Activated CD8-positive, alpha-beta memory T cell treated with anti-CD3 and anti-CD28 coated beads, Interleukin-2, amount 50 U/mL, for 24 hours (primary cell): Measurements from ENCODE around the gene QSOX2.

Experiments
- DNase-seq: peaks from one replicate; pipeline ENCODE4 v3.0.0-alpha.2; 2020; ENCODE audit errors: extremely low read depth

QSOX2 gene

DNA sequence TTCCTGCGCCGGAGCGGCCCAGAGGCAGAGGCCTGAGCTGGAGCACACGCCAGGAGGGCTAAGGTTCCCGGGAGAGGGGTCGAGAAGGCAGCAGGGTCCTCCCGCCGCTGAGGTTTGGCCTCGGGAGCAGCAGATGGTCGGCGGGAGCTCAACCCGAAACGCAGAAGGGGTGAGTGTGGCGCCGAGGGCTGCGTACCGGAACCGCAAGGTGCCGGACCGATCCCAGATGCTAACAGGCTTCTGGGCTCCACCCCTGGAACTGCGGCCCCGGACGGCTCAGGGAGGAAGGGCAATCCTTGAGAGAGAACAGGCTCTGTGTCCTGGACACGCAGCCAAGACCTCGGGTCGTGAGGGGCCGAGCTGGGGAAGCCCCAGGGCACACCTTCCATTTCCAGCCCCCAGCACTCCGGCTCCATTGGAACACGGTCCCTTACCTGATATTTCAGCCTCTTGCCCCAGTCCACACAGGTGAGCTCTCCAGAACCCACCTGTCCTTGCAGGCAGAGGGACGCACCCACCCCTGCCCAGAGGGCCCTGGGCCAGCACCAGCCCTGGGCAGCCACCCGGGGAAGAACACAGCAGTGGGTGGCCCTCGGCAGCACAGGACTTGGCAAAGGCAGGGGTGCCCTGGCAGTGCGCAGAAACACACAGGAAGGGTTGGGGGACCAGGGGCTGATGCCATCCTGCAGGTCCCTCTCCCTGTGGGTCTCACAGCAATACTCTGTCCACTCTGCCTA is 42.0 kb downstream of the QSOX2 start:
- no peak for DNase-seq

DNA sequence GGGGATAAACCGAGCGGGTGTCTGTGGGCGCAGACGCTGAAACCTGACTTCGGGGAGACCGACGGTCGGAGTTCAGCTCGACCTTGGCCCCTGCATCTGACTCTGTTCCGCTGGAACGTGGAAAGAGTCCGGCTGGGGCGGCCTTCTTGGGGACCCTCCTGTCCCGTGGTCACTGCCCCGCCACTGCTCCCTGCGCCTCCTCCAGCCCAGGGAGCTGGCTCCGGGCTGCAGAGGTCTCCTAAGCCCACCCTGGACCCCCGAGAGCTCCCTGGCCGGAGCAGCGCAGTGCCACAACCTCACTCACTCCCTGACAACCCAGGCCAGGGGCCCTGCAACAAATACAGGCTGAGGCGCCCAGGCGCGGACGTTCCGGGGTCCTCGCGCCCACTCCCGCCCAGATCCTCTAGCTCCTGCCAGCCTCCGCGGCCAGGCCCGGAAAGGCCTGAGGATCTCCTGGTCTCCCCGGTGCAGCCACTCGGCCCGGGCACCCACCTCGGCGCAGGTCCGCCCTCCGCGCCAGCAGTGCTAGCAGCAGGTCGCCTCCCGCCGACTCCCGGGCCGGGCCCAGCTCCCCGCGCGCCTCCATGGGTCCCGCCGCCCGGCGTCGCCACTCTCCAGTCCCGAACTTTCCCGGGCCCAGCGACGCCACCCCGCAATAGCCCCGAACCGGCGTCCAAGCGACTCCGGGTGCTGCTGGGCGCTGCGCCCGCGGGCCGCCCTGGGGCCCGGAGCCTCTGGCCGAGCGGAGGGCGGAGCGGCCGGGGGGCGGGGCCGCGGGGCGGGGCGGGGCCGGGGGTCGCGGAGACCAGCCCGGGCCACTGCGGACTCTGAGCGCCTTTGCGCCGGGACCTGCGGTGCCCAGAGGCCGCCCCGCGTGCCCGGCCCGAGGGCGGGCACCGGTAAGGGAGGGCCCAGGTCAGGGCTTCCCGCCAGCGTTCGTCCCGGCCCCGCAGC is 42.9 kb downstream of the QSOX2 start:
- no peak for DNase-seq

DNA sequence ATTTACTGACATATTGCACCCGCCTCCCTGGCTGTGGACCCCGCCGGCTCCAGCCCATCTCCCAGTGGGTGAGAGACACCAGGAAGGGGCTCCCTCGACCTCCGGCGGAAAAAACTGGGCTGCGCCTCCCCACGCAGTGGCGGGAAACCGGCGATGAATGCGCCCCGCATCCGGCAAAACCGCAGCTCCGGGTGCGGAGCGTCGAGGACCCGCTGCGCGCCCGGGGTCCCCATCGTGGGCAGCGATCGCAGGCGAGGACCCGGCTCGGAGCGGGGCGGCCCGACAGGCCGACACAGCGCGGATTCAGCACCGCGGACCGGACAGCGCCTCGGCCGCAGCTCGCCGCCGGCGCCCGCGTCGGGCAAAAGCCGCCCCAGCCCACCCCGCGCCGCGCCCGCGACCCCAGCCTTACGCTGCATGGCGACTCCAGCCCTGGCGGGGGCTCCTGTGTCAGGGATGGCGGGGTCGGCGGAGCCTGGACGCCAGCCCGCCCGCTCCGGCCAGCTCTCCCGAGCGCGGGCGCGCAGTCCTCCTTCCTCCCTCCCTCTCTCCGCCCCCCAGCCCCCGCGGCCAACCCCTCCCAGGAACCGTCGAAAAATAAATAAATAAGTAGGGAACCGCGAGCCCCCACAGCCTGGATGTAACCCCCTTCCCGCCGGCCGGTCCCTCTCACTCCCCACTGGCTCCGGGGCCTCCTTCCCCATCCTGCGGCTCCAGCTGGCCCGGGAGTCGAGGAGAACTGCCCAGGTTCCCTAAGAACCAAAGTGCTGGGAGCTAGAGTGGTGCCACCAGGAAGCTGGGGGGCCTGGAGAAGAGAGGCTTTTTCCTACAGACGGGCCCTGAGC is 43.8 kb downstream of the QSOX2 start:
- DNase-seq, result no peak

DNA sequence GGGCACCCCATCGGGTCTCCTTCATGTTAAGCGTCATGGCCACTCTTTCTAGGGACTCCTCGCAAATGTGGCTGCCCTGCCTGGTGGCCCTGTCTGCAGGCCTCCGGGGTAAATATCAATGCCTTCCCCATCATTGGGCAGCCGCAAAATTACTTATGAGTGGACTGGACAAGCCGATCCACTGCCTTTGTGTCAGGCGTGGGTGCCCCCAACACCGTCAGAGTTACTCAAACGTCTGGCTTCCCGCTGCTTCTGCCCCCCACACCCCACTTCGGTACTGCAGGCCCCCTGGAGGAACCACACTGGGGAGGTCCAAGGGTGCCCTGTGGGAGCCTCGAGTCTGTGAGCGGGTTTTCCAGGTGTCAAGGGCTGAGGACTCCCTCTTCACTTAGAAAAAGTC is 44.4 kb downstream of the QSOX2 start:
- DNase-seq, result no peak

DNA sequence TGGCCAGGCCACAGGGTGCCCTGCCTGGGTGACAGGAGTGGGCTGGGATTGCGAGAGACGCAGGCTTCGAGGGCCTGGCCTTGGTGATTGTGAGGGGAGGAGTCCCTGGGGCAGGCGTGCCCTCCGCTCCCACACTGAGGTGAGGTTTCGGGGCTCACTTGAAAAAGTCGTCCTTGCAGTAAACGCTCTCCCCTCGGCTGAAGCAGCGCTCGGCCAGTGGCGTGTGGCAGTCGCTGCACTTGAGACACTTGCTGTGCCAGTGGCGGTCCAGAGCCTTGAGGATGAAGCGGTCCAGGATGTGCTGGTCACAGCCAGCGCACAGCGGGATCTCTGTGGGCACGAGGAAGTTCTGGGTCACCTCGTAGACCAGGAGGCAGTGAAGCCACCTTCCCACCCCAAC is 45.2 kb downstream of the QSOX2 start:
- no peak for DNase-seq

DNA sequence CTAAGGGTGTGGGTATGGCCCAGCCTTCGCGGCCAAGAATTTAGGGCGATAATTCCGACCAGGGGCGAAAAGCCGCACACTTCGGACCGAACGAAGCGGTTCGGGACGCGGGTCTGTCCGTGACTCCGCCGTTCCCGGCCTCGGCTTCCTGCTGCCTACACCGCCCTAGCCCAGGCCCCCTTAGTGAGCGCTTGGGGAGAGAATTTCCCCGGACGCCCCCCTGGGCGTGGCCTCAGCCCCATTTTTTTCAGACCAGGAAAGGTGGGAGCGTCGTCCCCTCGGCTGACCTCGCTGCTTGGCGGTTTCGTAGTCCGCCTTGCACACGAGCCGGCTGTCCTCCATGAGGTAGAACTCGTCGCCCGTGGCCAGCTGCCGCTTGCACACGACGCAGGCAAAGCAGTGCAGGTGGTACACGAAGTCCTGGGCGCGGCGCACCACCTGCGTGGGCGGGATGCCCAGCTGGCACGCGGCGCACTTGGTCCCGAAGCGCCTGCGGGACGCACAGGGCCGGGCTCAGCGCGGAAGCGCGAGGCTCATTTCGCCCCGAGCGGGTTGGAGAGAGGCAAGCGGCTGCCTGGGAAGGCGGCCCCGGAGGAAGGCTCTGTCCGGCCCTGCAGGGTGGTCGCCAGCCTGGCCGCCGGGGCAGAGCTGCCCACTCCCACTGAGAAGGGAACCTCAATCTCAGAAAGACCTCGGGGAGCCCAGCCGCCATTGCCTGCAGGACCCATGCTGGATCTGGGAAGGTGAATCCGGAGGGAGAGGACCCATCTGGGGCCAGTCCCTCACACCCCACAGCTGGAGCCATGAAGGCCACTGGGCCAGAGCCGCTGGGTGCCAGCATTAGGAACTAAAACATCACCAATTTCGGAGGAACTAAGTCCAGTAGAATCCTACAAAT is 46.0 kb downstream of the QSOX2 start:
- DNase-seq, result no peak

- no peak for DNase-seq
These were observed 47.0 kb downstream of the QSOX2 start for GRCh38 chr9:136198605-136199083.

- no peak for DNase-seq
These were observed 47.5 kb downstream of the QSOX2 start for GRCh38 chr9:136197930-136198604.

DNA sequence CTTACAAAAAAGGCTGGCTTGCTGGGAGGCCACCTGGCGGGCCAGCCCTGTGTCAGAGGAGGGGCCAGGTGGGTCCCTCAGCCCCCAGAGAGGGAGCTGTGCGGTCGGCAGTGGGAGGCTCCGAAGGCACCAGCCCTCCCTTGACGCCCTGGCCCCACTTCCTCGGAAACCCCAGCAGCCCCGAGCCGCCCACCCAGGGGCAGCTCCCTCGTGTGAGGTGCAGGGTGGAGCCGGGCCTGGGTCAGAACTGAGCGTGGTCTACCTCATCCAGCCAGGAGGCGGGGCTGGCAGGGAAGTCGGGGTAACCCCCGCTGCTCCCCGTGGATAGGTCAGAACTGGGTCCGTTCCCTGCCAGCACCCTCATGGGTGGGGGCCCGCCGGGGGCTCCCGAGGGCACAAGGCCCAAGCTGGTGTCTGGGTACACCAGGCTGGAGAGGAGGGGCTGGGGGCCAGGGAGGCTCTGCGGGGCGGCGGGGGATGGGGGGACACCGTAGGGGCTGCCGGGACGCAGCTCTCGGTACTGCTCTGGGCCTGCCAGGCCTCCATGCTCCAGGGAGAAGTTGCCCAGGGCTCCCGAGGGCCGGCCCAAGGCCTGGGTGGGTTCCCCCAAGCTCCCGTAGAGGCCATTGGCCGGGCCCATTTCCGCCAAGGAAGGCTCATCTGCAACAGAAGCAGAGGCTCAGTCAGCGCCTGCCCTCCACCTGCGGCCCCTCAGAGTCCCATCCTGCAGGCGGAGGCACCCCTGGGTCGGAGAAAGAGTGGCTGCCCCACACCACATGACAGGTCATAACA is 48.3 kb downstream of the QSOX2 start:
- DNase-seq, result no peak

DNA sequence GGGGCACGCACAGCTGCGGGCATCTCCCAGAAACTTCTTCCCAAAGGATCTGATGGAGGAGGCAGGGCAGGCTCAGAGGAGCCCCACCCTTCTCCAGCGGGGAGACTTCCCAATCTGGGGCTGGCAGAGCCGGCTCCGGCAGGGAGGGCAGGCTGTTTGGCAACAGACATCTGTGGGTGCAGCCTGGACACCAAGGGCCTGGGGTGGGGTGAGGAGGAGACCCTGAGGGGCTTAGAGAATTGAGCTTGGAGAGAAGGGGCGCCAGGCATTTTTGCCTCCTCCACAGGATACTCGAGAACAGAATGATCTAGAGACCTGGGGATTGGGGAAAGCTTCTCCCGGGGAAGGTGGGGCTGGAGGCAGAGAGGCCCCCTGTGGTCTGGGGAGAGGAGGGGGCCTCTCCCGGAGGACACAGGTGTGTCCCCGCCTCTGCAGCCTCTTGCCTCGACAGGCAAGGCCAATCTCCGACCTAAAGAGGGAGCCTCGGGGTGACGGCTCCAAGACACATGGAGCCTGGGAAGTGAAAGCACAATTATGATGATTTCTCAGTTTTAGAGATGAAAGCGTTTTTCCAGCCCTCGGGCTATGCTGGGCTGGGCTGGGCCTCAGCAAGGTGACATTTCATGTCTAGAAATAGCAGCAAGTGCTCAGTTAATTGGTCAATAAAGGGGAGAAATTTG is 49.1 kb downstream of the QSOX2 start:
- DNase-seq, result no peak

DNA sequence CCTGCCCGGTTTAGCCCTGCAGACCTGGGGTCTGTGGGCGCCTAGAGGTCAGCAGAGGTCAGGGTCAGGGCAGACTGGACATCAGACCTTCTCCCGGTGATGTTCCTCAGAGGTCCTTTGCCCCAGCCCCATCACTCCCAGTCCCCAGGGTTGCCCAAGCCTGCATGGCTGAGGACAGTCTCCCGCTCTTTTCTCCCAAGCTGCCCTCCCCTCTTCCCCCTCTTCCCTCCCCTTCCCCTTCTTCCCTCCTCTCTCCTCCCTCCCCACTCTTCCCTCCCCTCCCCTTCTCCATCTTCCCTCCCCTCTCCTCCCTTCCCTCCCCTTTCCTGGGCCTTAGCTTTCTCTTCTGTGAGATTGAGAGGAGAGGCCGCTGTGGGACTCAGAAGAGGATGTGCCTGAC is 51.1 kb downstream of the QSOX2 start:
- DNase-seq, result no peak

DNA sequence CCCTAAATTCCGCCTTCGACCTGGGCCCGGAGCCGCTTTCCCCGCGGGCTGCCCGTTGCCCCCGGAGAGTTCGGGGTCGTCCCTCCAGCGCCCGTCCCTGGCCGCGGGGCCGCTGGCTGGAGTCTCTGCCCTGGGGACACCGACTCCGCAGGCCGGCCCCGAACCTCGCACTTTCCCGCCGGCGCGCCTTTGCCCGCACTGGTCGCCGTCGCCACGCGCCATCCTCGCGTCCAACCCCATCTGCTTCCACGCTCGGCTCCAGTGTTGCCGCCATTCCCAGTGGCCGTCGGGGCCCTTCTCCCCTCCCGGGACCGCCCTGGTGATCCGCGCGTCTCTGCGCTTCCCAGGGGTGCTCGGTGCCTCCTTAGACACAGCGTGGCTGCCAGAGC is 51.7 kb downstream of the QSOX2 start:
- no peak for DNase-seq

DNA sequence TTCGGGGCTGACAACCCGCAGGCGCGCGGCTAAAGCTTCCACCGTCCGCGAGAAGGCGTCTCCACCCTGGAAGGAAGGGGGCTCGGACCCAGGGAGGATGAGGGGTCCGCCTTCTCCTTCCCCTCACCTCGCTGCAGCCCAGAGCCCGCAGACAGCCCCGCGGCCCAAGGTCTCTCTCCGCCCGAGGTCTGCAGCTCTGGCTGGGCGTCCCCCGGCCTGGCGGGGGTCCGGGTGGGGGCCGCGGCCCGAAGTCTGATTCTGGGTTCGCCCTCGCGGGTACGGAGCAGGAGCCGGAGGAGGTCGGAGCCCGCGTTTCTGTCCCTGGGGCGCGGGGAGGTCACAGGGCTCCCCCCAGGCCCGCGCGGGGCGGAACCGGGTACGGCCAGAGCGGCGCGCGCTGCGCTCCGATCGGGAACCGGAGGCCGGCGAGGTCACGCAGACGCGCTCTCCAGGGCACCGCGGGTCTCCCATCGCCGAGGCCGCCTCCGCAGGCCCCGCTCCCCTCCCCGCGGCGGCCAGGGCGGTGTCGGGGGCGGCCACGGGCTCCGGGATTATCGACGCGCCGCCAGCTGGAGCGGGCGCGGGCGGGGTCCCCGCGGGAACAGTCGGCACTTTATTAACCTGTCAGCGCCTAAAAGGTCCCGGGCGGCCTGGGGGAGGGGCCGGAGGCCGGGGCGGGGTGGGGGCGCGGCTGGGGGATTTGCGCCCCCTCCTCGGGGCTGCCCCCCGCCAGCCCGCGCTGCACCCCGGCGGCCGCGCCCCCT is 52.3 kb downstream of the QSOX2 start:
- DNase-seq, result no peak

DNA sequence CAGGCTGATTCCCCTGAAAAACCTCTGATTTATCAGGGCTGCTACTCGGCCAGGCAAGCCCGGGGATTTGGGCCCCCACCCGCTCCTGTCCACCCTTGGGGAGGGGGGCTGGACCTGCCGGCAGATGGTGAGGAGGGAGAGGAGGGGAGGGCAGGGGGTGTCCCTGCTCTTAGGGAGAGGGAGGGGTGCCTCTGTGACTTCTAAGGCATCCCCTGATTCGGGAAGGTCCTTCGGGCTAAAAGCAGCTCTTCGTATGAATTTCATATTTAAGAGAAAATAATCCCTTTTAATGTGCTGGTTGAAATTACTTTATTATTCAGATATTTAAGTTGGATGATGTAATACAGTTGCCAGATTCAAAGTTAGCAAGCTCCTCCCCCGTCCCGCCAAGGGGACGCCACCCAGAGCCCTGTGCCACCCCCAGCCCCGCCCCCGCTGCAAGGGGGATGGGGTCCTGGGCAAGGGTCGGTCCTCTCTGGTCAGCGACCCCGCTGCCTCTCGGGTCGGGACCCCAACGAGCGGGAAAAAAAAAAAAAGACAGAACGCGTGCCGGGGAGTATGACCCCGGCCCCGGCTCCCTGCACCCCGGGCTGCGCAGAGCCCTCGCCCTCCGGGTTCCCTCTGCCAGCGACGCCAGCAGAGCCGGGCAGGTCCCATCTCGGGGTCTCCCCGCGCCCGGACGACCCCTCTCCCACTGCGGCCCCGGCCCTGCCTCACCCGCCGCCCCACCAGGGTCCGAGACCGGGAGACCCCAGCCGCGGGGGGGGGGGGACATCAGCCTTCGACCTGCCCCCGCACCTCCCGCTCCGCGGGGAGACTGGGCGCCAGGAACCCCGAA is 53.1 kb downstream of the QSOX2 start:
- DNase-seq, result no peak

DNA sequence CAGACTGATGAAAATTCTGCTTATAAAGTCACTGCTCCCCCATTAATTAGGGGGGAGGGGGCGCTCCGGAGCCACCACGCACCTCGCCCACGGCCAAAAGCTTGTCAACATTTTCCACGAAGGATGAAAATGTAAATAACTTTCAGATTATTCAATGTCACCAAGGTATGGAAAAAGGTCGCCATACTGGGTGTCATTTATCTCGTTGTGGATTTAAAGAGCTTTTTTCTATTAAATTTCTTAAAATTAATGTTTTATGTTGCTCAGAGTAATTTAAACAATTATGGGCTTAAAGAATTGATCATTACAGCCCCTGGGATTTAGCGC is 53.7 kb downstream of the QSOX2 start:
- DNase-seq, result no peak

DNA sequence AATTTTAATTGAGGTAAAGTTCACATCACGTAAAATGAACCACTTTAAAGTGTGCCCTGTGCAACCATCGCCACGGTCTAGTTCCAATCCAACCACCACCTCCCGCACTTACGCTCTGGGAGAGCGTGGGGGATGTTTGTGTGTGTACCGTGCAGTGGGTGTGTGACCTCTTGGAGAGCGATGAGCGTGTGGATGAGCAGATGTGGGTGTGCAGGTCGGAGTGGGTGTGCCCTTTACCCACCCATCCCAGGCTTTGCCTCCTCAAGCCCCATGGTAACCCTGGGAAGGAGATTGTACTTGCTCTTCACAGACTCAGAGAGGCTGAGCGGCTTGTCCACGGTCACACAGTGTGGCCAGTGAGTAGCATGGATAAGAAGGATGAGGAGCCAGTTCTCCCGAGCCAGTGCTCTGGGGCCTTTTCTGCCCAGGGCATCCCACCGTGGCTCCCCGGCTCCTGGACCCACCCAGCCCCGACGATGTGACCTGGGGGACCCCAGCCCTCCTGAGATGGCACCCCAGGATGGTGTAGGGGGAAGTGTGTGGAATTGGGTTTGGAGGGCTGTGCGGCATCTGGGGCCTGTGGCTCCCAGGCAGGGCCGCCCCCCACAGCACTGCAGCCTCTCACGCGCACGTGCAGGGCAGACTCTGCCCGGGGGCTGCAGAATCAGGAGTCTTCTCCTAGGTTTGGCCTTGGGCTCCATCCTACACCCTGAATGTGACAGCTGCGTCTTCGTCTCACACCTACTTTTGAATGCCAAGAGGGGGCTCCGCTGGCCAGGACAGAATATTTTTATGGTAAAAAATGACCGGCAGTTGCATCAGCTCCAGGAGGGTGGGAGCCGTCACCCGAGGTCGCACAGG is 54.3 kb downstream of the QSOX2 start:
- DNase-seq, result no peak

GRCh38 chr9:136190656-136191055 is 55.0 kb downstream of the QSOX2 start:
- DNase-seq, result no peak
